Measurements from ENCODE around the gene IL15RA.

- TF ChIP-seq CTCF (IDR thresholded peaks at IDR 0.05; ENCODE audit: insufficient read depth, low read depth, low read length) (no peak), EZH2 (IDR thresholded peaks at IDR 0.05; ENCODE audit: insufficient read depth, low read length) (no peak)
Observed at GRCh38 chr10:5970066-5970465, 7.3 kb downstream of the IL15RA start.
